PFSK-1 (cell line): Measurements from ENCODE around the gene PPP2R2C.

Source experiments
- FOXP2 ChIP-seq: optimal IDR thresholded peaks from 2 replicates; pipeline ENCODE3; 2011; ENCODE audit warnings: borderline replicate concordance, control low read depth, inconsistent platforms; ENCODE audit not compliant: insufficient read depth; ENCODE audit errors: extremely low read length, extremely low read depth
- POLR2AphosphoS5 ChIP-seq: IDR thresholded peaks from 2 replicates; pipeline ENCODE4 v1.6.1; 2012; ENCODE audit warnings: low read depth, mild to moderate bottlenecking, control low read depth, low read length, moderate library complexity
- SIN3A ChIP-seq: IDR thresholded peaks from 2 replicates; pipeline ENCODE4 v1.6.1; 2012; ENCODE audit warnings: mild to moderate bottlenecking, low read length, moderate library complexity, borderline replicate concordance; ENCODE audit not compliant: insufficient read depth
- TAF1 ChIP-seq: IDR thresholded peaks from 2 replicates; pipeline ENCODE4 v1.6.1; 2012; ENCODE audit warnings: low read length, control low read depth, borderline replicate concordance; ENCODE audit not compliant: insufficient read depth
- TF ChIP-seq, protein P1 (sequence below), 2 experiments: IDR thresholded peaks; 2 replicates each; pipeline versions ENCODE4 v1.6.1 to v1.8.0; 2011 to 2012; ENCODE audit warnings: low read depth in 2 of 2, low read length in 2 of 2, control low read depth in 1 of 2, inconsistent platforms in 1 of 2, mild to moderate bottlenecking in 1 of 2, moderate library complexity in 1 of 2; ENCODE audit not compliant: insufficient read depth in 1 of 2

PPP2R2C gene

DNA sequence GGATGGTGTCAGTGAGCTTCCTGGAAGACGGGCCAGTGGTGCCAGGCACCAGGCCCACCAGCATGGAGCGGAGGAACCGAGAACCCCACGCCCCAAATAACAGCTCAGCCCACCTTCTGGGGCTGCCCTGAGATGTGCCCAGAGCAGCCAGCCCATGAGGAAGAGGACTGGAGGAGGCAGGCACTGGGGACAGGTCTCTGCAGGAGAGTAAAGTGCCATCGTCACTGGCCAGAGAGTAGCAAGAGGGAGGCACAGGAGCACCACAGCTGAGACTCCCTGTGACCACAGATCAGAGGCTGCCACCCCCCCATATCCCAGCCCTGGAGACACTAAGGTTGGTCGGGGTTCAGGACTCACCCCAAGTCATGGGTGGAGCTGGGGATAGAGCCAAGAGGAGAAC lies 63.0 kb downstream of the PPP2R2C start:
- TF ChIP-seq POLR2AphosphoS5 (no peak), TAF1 (no peak)
- TF ChIP-seq, protein P1, sequence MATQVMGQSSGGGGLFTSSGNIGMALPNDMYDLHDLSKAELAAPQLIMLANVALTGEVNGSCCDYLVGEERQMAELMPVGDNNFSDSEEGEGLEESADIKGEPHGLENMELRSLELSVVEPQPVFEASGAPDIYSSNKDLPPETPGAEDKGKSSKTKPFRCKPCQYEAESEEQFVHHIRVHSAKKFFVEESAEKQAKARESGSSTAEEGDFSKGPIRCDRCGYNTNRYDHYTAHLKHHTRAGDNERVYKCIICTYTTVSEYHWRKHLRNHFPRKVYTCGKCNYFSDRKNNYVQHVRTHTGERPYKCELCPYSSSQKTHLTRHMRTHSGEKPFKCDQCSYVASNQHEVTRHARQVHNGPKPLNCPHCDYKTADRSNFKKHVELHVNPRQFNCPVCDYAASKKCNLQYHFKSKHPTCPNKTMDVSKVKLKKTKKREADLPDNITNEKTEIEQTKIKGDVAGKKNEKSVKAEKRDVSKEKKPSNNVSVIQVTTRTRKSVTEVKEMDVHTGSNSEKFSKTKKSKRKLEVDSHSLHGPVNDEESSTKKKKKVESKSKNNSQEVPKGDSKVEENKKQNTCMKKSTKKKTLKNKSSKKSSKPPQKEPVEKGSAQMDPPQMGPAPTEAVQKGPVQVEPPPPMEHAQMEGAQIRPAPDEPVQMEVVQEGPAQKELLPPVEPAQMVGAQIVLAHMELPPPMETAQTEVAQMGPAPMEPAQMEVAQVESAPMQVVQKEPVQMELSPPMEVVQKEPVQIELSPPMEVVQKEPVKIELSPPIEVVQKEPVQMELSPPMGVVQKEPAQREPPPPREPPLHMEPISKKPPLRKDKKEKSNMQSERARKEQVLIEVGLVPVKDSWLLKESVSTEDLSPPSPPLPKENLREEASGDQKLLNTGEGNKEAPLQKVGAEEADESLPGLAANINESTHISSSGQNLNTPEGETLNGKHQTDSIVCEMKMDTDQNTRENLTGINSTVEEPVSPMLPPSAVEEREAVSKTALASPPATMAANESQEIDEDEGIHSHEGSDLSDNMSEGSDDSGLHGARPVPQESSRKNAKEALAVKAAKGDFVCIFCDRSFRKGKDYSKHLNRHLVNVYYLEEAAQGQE (IDR thresholded peaks at IDR 0.05; ENCODE audit: insufficient read depth in 1 of 2, low read depth in 2 of 2, low read length in 2 of 2): no peak

DNA sequence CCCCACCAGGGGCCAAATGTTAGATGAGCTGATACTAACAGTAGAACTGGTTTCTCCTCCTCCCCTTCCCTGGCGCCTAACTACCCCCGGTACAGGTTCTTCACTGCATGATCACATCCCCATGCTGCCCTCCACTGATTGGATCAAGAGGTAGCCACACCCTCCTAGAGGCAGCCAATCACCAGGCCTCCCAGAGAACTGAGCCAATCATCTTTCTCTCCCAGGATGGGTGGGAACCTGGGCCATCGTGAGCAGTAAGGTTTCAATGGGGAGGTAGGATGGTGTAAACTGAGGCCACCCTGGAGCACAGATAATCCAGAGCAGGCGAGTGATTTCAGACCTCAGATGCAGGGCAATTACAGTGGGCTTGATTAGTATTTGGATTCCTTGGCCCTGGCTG lies 64.2 kb downstream of the PPP2R2C start:
- TF ChIP-seq, protein P1 (IDR thresholded peaks at IDR 0.05; ENCODE audit: insufficient read depth in 1 of 2, low read depth in 2 of 2, low read length in 2 of 2): no peak
- no peak for TF ChIP-seq POLR2AphosphoS5
- no peak for TF ChIP-seq SIN3A
- no peak for TF ChIP-seq FOXP2

DNA sequence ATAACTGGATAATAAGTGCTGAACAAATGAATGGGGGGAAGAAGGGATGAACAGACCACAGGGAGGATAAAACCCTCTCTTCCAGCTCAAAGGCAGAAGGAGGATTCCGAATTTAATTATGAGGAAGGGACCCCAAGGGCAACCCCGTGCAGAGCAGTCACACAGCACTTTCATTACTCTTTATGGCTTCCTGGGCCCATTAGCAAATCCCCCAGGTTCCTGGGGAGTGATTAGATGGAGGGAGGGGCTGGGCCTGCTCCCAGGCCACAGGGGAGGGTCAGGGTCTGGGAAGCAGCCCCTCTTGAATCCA lies 67.1 kb downstream of the PPP2R2C start:
- no peak for TF ChIP-seq TAF1
- no peak for TF ChIP-seq SIN3A
- TF ChIP-seq, protein P1 (IDR thresholded peaks at IDR 0.05; ENCODE audit: insufficient read depth in 1 of 2, low read depth in 2 of 2, low read length in 2 of 2): no peak
- no peak for TF ChIP-seq POLR2AphosphoS5
- TF ChIP-seq FOXP2: no peak

DNA sequence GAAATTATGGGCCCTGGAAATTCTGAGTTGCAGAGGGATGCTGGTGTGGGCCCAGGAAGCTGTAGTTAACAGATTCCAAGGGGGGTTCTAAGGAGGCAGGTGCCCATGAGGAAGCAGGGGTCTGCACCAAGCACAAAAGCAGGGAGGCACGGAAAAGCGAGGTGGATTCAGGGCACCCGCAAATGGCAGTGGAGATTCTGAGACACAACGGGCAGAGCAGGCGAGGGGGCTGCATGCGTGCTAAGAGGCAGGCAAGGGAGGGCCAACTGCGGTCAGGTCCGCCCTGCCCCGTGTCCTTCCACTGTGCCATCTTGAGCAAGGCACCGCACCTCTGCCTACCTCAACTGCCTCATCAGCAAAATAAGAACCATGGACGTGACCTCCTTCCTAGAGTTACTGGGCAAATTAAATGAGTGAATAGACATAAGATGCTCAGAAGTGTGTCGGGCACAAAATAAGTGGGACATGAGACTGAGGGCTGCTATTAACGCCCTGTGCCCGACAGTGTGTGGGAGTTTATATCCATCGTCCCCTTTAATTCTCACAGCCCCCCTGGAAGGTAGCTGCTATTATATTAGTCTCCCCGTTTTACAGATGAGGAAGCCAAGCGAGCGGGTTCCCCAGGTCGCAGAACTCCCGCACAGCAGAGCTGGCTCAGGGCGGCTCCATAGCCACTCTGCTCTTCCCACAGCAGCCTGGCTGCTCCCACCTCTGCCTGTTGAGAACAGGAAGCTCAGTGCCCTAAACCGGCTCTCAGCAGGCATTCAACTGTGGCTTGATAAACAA lies 67.6 kb downstream of the PPP2R2C start:
- TF ChIP-seq SIN3A: no peak
- TF ChIP-seq, protein P1 (IDR thresholded peaks at IDR 0.05; ENCODE audit: insufficient read depth in 1 of 2, low read depth in 2 of 2, low read length in 2 of 2): no peak
- no peak for TF ChIP-seq POLR2AphosphoS5
- TF ChIP-seq TAF1: no peak

DNA sequence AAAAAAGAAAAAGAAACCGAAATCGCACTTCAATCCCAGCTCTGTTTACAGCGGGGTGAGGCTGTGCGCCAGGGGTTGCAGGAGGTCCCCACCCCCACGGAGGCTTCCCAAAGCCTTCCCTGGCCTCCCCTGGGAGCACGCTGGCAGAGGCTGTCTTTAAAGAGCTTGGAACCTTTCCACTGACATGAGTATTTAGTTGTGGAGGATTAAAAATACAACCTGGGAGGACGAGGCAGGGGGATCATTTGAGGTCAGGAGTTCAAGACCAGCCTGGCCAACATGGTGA lies 69.1 kb downstream of the PPP2R2C start:
- TF ChIP-seq POLR2AphosphoS5: no peak
- no peak for TF ChIP-seq TAF1
- TF ChIP-seq, protein P1 (IDR thresholded peaks at IDR 0.05; ENCODE audit: insufficient read depth in 1 of 2, low read depth in 2 of 2, low read length in 2 of 2): no peak
- TF ChIP-seq FOXP2: no peak
- no peak for TF ChIP-seq SIN3A
